CD4-positive, alpha-beta T cell (primary cell): Measurements from ENCODE around the gene ZDHHC20. TPM values are rescaled to one million over a fixed set of nuclear protein-coding genes. Genes with fewer than 3 reads are reported as not detected.
A peak's percentile ranks its signal among the peaks of the same experiment; 100 is the strongest.

ENCODE experiments used
- ATAC-seq: fragments of 200-7000 bp; cut with Tn5 transposase; one replicate; pipeline ENCODE4 v1.10.0; 2022; ENCODE audit warnings: mild to moderate bottlenecking; ENCODE audit not compliant: poor library complexity
- CTCF ChIA-PET: fragments of 350-600 bp; sonication (Branson Sonifier 250); formaldehyde crosslinking; loops from one replicate; lab custom pipeline; 2021; ENCODE audit warnings: antibody characterized with exemption, inconsistent platforms; lab: Charles Lee
- POLR2A ChIA-PET: fragments of 350-600 bp; sonication (Branson Sonifier 250); formaldehyde crosslinking; loops from one replicate; lab custom pipeline; 2021; ENCODE audit warnings: antibody characterized with exemption, inconsistent platforms; lab: Charles Lee
- DNase-seq, 14 experiments: peaks; one replicate each; pipeline ENCODE4 v3.0.0-alpha.2; 2013 to 2020; ENCODE audit warnings: mixed read lengths in 2 of 14
- H3K27ac ChIP-seq, 2 donors: one replicate each; pipeline versions ENCODE4 v1.5.1 to v1.7.0; 2013; ENCODE audit warnings: low read length in 2 of 2, low read depth in 1 of 2, mild to moderate bottlenecking in 1 of 2
- H3K27me3 ChIP-seq, 2 experiments: 1 replicate in 1 of 2; 2 replicates in 1 of 2; pipeline versions ENCODE4 v1.6.1 to v1.7.0; 2013; ENCODE audit warnings: low read length in 2 of 2, control low read depth in 1 of 2, mild to moderate bottlenecking in 1 of 2, moderate library complexity in 1 of 2; ENCODE audit not compliant: insufficient read depth in 2 of 2, control insufficient read depth in 1 of 2
- H3K36me3 ChIP-seq: one replicate; pipeline ENCODE4 v1.6.1; 2013; ENCODE audit warnings: low read length, control low read depth; ENCODE audit not compliant: insufficient read depth
- H3K4me1 ChIP-seq: one replicate; pipeline ENCODE4 v1.6.1; 2013; ENCODE audit warnings: low read length, control low read depth; ENCODE audit not compliant: insufficient read depth
- H3K4me3 ChIP-seq: one replicate; pipeline ENCODE4 v1.5.1; 2013; ENCODE audit warnings: mild to moderate bottlenecking, low read length, moderate library complexity
- H3K9me3 ChIP-seq, 2 experiments: 1 replicate in 1 of 2; 2 replicates in 1 of 2; pipeline versions ENCODE4 v1.6.1 to v1.7.0; 2013; ENCODE audit warnings: low read length in 2 of 2, mild to moderate bottlenecking in 2 of 2, control low read depth in 1 of 2, moderate library complexity in 1 of 2; ENCODE audit not compliant: control insufficient read depth in 1 of 2, insufficient read depth in 1 of 2
- H3K27ac Mint-ChIP-seq: one replicate; pipeline ENCODE4 v1.8.0; 2020; ENCODE audit warnings: mixed read lengths
- H3K27me3 Mint-ChIP-seq: one replicate; pipeline ENCODE4 v1.8.0; 2021; ENCODE audit warnings: mixed read lengths
- H3K36me3 Mint-ChIP-seq: one replicate; pipeline ENCODE4 v1.8.0; 2021; ENCODE audit warnings: low read depth, mixed read lengths
- H3K4me1 Mint-ChIP-seq: one replicate; pipeline ENCODE4 v1.8.0; 2021; ENCODE audit warnings: low read depth, mixed read lengths
- H3K4me3 Mint-ChIP-seq: one replicate; pipeline ENCODE4 v1.8.0; 2020; ENCODE audit warnings: mild to moderate bottlenecking, mixed read lengths
- H3K9me3 Mint-ChIP-seq: one replicate; pipeline ENCODE4 v1.8.0; 2020; ENCODE audit warnings: mixed read lengths
- CTCF ChIP-seq: fragments of 200-600 bp; IDR thresholded peaks from one replicate; pipeline ENCODE4 v1.8.0; 2022; ENCODE audit warnings: antibody characterized with exemption, mild to moderate bottlenecking
- intact Hi-C, 2 experiments: fragments of 100-400 bp; cut with DNase I in 1 of 2; cut with micrococcal nuclease in 1 of 2; formaldehyde crosslinking; loops; one replicate each; pipeline versions ENCODE4 v1.15.1 to v1.9.0; 2023 to 2025; cut with DNase I, micrococcal nuclease
- total RNA-seq, 174 experiments: library from RNA in 2 of 174; stranded (reverse) in 2 of 174; gene quantifications; one replicate each; pipeline ENCODE4 v1.2.3 and lab custom pipeline; 2021 to 2026

The ZDHHC20 gene
- total RNA-seq, 2 experiments from 2014 or later = 62.8 to 65.1 TPM

DNA sequence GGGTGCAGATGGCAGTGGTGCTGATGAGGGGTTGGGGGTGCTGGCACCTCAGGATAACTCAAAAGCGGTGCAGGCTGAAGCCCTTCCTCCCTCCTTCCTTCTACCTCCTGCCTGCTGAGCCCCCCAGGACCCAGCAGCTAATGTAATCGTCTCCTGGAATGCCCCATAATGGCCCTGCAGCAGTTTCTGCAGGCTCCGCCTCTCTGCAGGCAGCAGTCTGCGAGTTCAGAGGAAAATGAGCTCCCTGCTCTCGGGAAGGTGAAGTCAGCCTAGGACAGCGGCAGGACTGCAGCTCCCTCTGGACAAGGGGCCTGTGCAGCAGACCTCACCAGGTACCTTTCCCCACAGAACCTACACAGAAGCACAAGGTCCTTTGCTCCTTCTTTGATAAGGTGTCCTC, 130.9 kb downstream of the ZDHHC20 start:
- H3K27me3 Mint-ChIP-seq = no peaks in the 10 kb centered on the region
- H3K9me3 Mint-ChIP-seq = no peaks in the 10 kb centered on the region
- no peak for TF ChIP-seq CTCF
- H3K36me3 Mint-ChIP-seq = peaks cover 5% of the 10 kb centered on the region
- Histone ChIP-seq H3K27me3 (no peaks in the 10 kb centered on the region), H3K27ac (no peak overlapping the region), H3K4me1 (peaks cover 17% of the 10 kb centered on the region), H3K36me3 (no peaks in the 10 kb centered on the region), H3K4me3 (no peak overlapping the region), H3K9me3 (no peaks in the 10 kb centered on the region)
- no peak overlapping the region for H3K27ac Mint-ChIP-seq
- H3K4me1 Mint-ChIP-seq = no peaks in the 10 kb centered on the region
- ChIA-PET POLR2A (interaction anchor here (1.6 kb wide), 1 partner anchor 130 kb away, joined by 4 read pairs; the partner anchor contains the start of gene ZDHHC20), CTCF (no interaction called here)
- ATAC-seq (no peak), DNase-seq (no peak)
- intact Hi-C loops = no loop called here
- H3K4me3 Mint-ChIP-seq = no peak overlapping the region

DNA sequence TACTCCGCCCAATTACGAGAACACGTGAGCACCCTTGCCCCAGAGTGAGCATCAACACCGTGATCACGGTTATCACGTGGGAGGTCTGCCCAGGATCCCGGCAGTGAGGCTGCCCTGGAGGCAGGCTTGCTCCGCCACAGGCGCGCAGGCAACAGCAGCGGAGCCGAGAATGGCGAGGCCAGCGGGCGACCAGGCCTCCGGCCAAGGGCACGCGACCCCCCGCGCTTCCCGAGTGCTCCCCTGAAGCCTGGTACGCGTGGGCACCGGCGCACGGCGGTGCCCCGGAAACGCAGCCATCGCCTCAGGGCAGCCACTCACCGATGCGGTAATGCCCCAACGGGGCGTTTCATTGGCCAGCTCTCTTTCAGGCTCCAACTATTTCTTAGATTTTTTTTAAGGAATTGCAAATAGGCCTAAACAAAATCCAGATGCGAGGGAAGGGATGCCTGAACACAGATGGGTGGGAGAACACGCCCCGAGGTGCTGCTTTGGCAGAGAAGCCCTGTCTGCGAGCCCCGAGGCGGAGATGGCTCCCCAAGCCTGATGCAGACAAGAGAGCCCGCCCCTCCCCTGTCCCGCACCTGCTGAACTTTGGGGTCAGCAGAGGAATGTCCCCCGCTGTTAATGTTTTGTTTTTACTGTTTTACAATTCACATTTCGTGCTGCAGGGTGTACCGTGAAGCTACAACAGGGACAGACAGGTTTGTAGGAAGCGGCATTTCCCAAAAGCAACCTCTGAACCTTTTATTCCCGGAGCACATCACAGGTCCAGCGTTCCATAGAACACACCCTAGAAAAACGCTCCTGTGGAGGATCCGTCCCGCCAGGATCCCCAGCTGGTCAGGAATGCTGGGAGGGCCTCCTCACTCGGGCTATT, 132.7 kb downstream of the ZDHHC20 start:
- H3K9me3 Mint-ChIP-seq = no peaks in the 10 kb centered on the region
- no peak for TF ChIP-seq CTCF
- DNase-seq (peak in 6 of 14 experiments; percentile 6 to 38 (median 22)), ATAC-seq (no peak)
- Histone ChIP-seq H3K27me3 (no peaks in the 10 kb centered on the region), H3K4me1 (peaks cover 17% of the 10 kb centered on the region), H3K9me3 (no peaks in the 10 kb centered on the region), H3K27ac (no peak overlapping the region), H3K36me3 (no peaks in the 10 kb centered on the region), H3K4me3 (peak overlapping the region; percentile 43)
- ChIA-PET POLR2A (no interaction called here), CTCF (no interaction called here)
- no peaks in the 10 kb centered on the region for H3K4me1 Mint-ChIP-seq
- intact Hi-C loops = no loop called here
- no peak overlapping the region for H3K4me3 Mint-ChIP-seq
- H3K36me3 Mint-ChIP-seq = peaks cover 5% of the 10 kb centered on the region
- no peaks in the 10 kb centered on the region for H3K27me3 Mint-ChIP-seq
- H3K27ac Mint-ChIP-seq = no peak overlapping the region

DNA sequence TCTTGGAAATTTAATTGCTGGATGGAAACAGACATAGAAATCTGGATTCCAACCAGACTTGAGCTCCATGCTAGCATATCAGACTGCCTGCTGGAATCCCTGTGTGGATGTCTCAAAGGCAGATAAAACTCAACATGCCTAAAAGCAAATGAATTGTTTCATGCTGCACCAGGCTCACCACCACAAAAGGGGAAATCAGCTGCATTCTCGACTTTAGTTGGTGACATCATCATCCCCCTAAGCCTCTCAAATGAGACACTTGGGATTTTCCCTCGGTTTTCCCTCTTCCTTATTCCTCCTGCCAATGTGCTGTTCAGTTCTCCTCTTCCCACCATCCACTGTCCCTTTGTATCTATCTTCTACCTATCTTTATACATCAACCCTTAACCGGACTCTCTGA, 134.3 kb downstream of the ZDHHC20 start:
- Histone ChIP-seq H3K27me3 (no peaks in the 10 kb centered on the region), H3K4me1 (peaks cover 10% of the 10 kb centered on the region), H3K4me3 (no peak overlapping the region), H3K27ac (no peak overlapping the region), H3K9me3 (peaks cover 0 to 5% of the 10 kb centered on the region in 2 experiments), H3K36me3 (no peaks in the 10 kb centered on the region)
- intact Hi-C loops = no loop called here
- Mint-ChIP-seq H3K27me3 (no peaks in the 10 kb centered on the region), H3K27ac (no peak overlapping the region), H3K9me3 (no peaks in the 10 kb centered on the region), H3K36me3 (peaks cover 5% of the 10 kb centered on the region), H3K4me3 (no peak overlapping the region), H3K4me1 (no peaks in the 10 kb centered on the region)
- DNase-seq (no peak), ATAC-seq (no peak)
- CTCF ChIA-PET = no interaction called here
- TF ChIP-seq CTCF = no peak
- POLR2A ChIA-PET = no interaction called here
